WTC11 (cell line): ENCODE data around the gene MRPL24. TPM values are rescaled to one million over a fixed set of nuclear protein-coding genes. Genes with fewer than 3 reads are reported as not detected.
A peak's percentile ranks its signal among the peaks of the same experiment; 100 is the strongest.

Experiments
- ATAC-seq: fragments of 200-7000 bp; cut with Tn5 transposase; 2 replicates; pipeline ENCODE4 v1.10.0; 2021; ENCODE audit warnings: mild to moderate bottlenecking, moderate library complexity
- CTCF ChIA-PET: fragments of 300-600 bp; sonication (Branson Sonifier 250); formaldehyde crosslinking; loops from one replicate; lab custom pipeline; 2021; ENCODE audit warnings: antibody characterized with exemption; lab: Charles Lee
- POLR2A ChIA-PET: fragments of 350-600 bp; sonication (Branson Sonifier 250); formaldehyde crosslinking; loops from one replicate; lab custom pipeline; 2021; ENCODE audit warnings: antibody characterized with exemption; lab: Charles Lee
- DNase-seq: peaks from one replicate; pipeline ENCODE4 v3.0.0; 2021; ENCODE audit warnings: low spot score
- H3K27ac Mint-ChIP-seq: 2 replicates; pipeline ENCODE4 v1.8.0; 2021; ENCODE audit warnings: mixed read lengths
- H3K27me3 Mint-ChIP-seq: 2 replicates; pipeline ENCODE4 v1.8.0; 2021; ENCODE audit warnings: low read depth, mild to moderate bottlenecking, moderate library complexity, mixed read lengths
- H3K36me3 Mint-ChIP-seq: 2 replicates; pipeline ENCODE4 v1.8.0; 2021; ENCODE audit warnings: mixed read lengths
- H3K4me1 Mint-ChIP-seq: 2 replicates; pipeline ENCODE4 v1.8.0; 2022; ENCODE audit warnings: mixed read lengths
- H3K4me3 Mint-ChIP-seq: 2 replicates; pipeline ENCODE4 v1.8.0; 2021; ENCODE audit warnings: mild to moderate bottlenecking, moderate library complexity, mixed read lengths
- H3K9me3 Mint-ChIP-seq: 2 replicates; pipeline ENCODE4 v1.8.0; 2021; ENCODE audit warnings: mixed read lengths
- ETV6 ChIP-seq: sonication (generic); formaldehyde crosslinking; IDR thresholded peaks from 2 replicates; pipeline ENCODE4 v1.8.1; 2022; ENCODE audit warnings: mild to moderate bottlenecking, missing genetic modification reagents
- FOXK1 ChIP-seq: sonication (generic); formaldehyde crosslinking; IDR thresholded peaks from 2 replicates; pipeline ENCODE4 v1.8.0; 2022; ENCODE audit warnings: mild to moderate bottlenecking, moderate library complexity, missing genetic modification reagents
- GTF2I ChIP-seq: fragments of 250-450 bp; sonication (Bioruptor Pico); conservative IDR thresholded peaks from 2 replicates; pipeline ENCODE4 v1.4.0; 2021; ENCODE audit warnings: mild to moderate bottlenecking
- IRF2 ChIP-seq: sonication (generic); formaldehyde crosslinking; IDR thresholded peaks from 2 replicates; pipeline ENCODE4 v1.8.0; 2022; ENCODE audit warnings: low read depth, missing genetic modification reagents, borderline replicate concordance
- MXD4 ChIP-seq: fragments of 250-450 bp; sonication (Bioruptor Pico); IDR thresholded peaks from 2 replicates; pipeline ENCODE4 v1.8.0; 2021; ENCODE audit warnings: mild to moderate bottlenecking, moderate library complexity, borderline replicate concordance
- MYBL2 ChIP-seq: sonication (generic); formaldehyde crosslinking; IDR thresholded peaks from 2 replicates; pipeline ENCODE4 v1.8.1; 2023; ENCODE audit warnings: mild to moderate bottlenecking, moderate library complexity, missing genetic modification reagents
- SMAD4 ChIP-seq: sonication (generic); formaldehyde crosslinking; IDR thresholded peaks from 2 replicates; pipeline ENCODE4 v1.8.0; 2022; ENCODE audit warnings: mild to moderate bottlenecking, missing genetic modification reagents
- SP1 ChIP-seq: sonication (generic); formaldehyde crosslinking; conservative IDR thresholded peaks from 2 replicates; pipeline ENCODE4 v1.8.1; 2022; ENCODE audit warnings: missing genetic modification reagents
- TEAD1 ChIP-seq: sonication (generic); formaldehyde crosslinking; IDR thresholded peaks from 2 replicates; pipeline ENCODE4 v1.8.0; 2022; ENCODE audit warnings: mild to moderate bottlenecking, missing genetic modification reagents
- ZNF121 ChIP-seq: sonication (generic); formaldehyde crosslinking; IDR thresholded peaks from 2 replicates; pipeline ENCODE4 v1.8.0; 2023; ENCODE audit warnings: missing genetic modification reagents
- ZNF219 ChIP-seq: sonication (generic); formaldehyde crosslinking; IDR thresholded peaks from 2 replicates; pipeline ENCODE4 v1.8.0; 2023; ENCODE audit warnings: missing genetic modification reagents, mild to moderate bottlenecking, borderline replicate concordance
- ZNF423 ChIP-seq: fragments of 250-450 bp; sonication (Bioruptor Pico); IDR thresholded peaks from 2 replicates; pipeline ENCODE4 v2.1.2; 2022; ENCODE audit warnings: mild to moderate bottlenecking, moderate library complexity
- total RNA-seq: library from RNA; stranded (reverse); gene quantifications from 3 replicates; pipeline ENCODE4 v1.2.3, GENCODE V29; 2021
- TF ChIP-seq, protein P1 (sequence below): sonication (generic); formaldehyde crosslinking; IDR thresholded peaks from 2 replicates; pipeline ENCODE4 v1.8.1; 2022; ENCODE audit warnings: mild to moderate bottlenecking, missing genetic modification reagents, moderate library complexity, borderline replicate concordance
- TF ChIP-seq, protein P2 (sequence below): sonication (generic); formaldehyde crosslinking; IDR thresholded peaks from 2 replicates; pipeline ENCODE4 v1.8.0; 2022; ENCODE audit warnings: mild to moderate bottlenecking, missing genetic modification reagents
- TF ChIP-seq, protein P3 (sequence below): sonication (generic); formaldehyde crosslinking; IDR thresholded peaks from 2 replicates; pipeline ENCODE4 v1.8.0; 2022; ENCODE audit warnings: mild to moderate bottlenecking, missing genetic modification reagents
- TF ChIP-seq, protein P4 (sequence below): sonication (generic); formaldehyde crosslinking; IDR thresholded peaks from 2 replicates; pipeline ENCODE4 v1.8.0; 2022; ENCODE audit warnings: mild to moderate bottlenecking, missing genetic modification reagents
- TF ChIP-seq, protein P5 (sequence below): sonication (generic); formaldehyde crosslinking; IDR thresholded peaks from 2 replicates; pipeline ENCODE4 v1.8.0; 2022; ENCODE audit warnings: missing genetic modification reagents
- TF ChIP-seq, protein P6 (sequence below): sonication (generic); formaldehyde crosslinking; IDR thresholded peaks from 2 replicates; pipeline ENCODE4 v1.8.0; 2023; ENCODE audit warnings: mild to moderate bottlenecking, missing genetic modification reagents

The MRPL24 gene
- total RNA-seq, 1 experiment from 2014 or later = 35.2 TPM

DNA sequence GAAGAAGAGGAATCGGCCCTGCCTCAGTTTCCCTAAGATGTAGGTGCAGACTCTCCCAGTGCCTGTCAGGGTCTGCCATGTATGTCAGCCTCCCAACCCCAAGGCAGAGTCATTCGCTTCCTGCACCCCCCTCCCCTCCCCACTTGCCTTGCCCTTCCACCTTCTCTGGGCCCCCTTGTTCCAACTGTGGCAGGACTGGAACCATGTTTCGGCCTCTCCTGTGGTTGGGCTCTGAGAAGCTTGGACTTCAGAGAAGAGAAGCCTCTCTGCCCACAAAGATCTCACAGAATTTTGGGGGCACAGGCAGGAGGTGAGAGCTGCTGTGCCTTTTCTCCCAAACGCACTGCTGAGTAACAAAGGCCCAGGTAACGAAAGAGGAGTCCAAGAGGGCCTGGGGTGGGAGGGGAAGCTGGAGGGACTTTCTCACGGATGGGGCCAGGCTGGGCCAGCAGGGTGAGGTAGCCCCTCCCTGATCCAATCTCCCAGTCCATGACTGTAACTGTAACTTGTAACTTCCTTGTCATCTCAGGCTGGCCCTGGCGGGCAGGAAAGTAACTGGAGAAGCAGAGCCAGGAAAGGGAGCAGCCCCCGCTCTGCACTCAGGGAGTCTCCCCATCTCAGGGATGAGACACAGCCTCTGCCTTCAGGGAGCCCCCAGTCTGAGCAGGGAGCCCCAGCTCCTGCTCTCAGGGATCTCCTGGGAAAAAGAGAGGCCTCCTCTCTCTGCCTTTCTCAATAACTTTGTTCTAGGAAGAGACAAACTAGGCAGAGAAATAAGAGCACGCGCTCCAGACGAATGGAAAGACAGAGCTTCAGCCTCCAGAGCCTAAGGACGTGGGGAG lies 46.8 kb downstream of the MRPL24 start:
- peaks cover 7% of the 10 kb centered on the region; the same call in 1 of the 2 replicates for H3K27me3 Mint-ChIP-seq
- DNase-seq (no peak), ATAC-seq (peak; percentile 5)
- TF ChIP-seq IRF2 = no peak
- TF ChIP-seq ZNF423 (CRISPR knock-in tag) = no peak
- TF ChIP-seq ETV6 = peak; percentile 42; the same call in 1 of the 2 replicates
- no peak for TF ChIP-seq MXD4
- TF ChIP-seq MYBL2 (CRISPR knock-in tag) = no peak
- TF ChIP-seq, protein P1, sequence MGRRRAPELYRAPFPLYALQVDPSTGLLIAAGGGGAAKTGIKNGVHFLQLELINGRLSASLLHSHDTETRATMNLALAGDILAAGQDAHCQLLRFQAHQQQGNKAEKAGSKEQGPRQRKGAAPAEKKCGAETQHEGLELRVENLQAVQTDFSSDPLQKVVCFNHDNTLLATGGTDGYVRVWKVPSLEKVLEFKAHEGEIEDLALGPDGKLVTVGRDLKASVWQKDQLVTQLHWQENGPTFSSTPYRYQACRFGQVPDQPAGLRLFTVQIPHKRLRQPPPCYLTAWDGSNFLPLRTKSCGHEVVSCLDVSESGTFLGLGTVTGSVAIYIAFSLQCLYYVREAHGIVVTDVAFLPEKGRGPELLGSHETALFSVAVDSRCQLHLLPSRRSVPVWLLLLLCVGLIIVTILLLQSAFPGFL (CRISPR knock-in tag) = no peak
- no peak for TF ChIP-seq SMAD4 (CRISPR knock-in tag)
- TF ChIP-seq ZNF121 (CRISPR knock-in tag) = no peak
- H3K27ac Mint-ChIP-seq = peak overlapping the region; percentile 98
- peaks cover 66% of the 10 kb centered on the region for H3K4me1 Mint-ChIP-seq
- H3K9me3 Mint-ChIP-seq = no peaks in the 10 kb centered on the region
- peak overlapping the region; percentile 62 for H3K4me3 Mint-ChIP-seq
- ChIA-PET POLR2A (interaction anchor here (0.7 to 8.0 kb wide), 7 partner anchors 13 to 230 kb away, joined by 3 to 195 read pairs (median 5); partner anchors contain the start of genes CRABP2, ISG20L2 and METTL25B), CTCF (interaction anchor here (0.6 to 17.1 kb wide), 12 partner anchors 16 to 234 kb away, joined by 3 to 1553 read pairs (median 6); partner anchors contain the start of genes CRABP2, INSRR, ISG20L2 and METTL25B)
- H3K36me3 Mint-ChIP-seq = peaks cover 16% of the 10 kb centered on the region

DNA sequence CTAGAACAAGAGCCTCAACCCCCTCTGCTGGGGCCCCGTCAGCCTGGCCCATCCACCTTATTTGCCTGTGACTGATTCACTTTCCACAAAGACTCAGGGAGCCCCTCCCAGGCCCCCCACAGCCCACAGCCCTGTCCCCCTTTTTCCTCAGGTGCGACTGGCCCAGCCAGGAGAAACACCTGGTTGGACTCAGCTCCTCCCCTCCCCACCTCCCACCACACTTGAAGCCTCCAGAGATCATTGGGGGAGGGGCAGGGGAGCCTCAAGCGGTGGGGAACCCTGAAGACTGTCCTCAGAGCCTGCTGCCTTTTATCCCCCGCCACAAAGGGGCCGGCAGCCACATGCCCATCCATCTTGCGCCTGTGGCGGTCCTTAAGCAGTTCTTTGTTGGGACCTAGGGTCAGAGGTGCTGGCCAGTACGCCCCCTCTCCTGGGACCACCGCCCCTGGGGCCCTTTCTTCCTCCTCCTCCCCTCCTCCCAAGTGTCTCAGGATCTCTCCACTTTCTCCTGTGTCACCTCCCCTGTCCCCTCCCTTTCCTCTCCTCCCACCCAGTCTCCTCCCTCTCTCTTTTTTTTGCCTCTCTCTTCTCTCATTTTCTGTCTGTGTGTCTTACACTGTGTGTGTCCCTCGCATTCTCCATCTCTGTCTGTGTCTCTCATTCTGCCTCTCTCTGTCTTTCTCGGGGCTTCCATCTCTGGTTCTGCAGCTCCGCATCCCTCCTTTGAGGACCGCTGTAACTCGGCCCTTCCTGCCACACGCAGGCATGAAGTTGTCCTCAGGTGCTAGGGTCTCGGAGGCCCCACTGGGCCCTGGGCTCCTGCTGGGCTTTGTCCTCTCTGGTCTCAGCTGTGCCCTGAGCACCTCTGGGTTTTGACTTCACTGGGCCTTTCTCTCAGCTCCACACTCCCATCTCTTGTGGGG lies 47.7 kb downstream of the MRPL24 start:
- peak; percentile 98 for DNase-seq
- Mint-ChIP-seq H3K4me1 (peaks cover 69% of the 10 kb centered on the region), H3K9me3 (no peaks in the 10 kb centered on the region), H3K27me3 (peaks cover 7% of the 10 kb centered on the region; the same call in 1 of the 2 replicates), H3K36me3 (peaks cover 8% of the 10 kb centered on the region; the same call in 1 of the 2 replicates), H3K4me3 (peak overlapping the region; percentile 62), H3K27ac (peak overlapping the region; percentile 98)
- peak; percentile 73 for ATAC-seq
- CTCF ChIA-PET = interaction anchor here (0.7 to 17.1 kb wide), 12 partner anchors 9 to 212 kb away, joined by 3 to 1553 read pairs (median 8); partner anchors contain the start of genes CRABP2, HAPLN2, INSRR and ISG20L2
- POLR2A ChIA-PET = interaction anchor here (1.0 to 8.0 kb wide), 9 partner anchors 14 to 231 kb away, joined by 3 to 195 read pairs (median 9); partner anchors contain the start of genes CRABP2, HDGF, ISG20L2 and METTL25B
- TF ChIP-seq, protein P2, sequence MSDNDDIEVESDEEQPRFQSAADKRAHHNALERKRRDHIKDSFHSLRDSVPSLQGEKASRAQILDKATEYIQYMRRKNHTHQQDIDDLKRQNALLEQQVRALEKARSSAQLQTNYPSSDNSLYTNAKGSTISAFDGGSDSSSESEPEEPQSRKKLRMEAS (CRISPR knock-in tag) = peak; percentile 77
- TF ChIP-seq SP1 (CRISPR knock-in tag) (peak; percentile 67), TEAD1 (peak; percentile 79; the same call in 1 of the 2 replicates), ETV6 (peak; percentile 49; the same call in 1 of the 2 replicates), ZNF219 (CRISPR knock-in tag) (0 out of 2 replicates have a peak, but pooled peaks have one; percentile 76), FOXK1 (CRISPR knock-in tag) (peak; percentile 61; the same call in 1 of the 2 replicates), ZNF423 (CRISPR knock-in tag) (peak; percentile 31; the same call in 1 of the 2 replicates), GTF2I (no peak)
- TF ChIP-seq, protein P3, sequence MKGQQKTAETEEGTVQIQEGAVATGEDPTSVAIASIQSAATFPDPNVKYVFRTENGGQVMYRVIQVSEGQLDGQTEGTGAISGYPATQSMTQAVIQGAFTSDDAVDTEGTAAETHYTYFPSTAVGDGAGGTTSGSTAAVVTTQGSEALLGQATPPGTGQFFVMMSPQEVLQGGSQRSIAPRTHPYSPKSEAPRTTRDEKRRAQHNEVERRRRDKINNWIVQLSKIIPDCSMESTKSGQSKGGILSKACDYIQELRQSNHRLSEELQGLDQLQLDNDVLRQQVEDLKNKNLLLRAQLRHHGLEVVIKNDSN (CRISPR knock-in tag) = peak; percentile 34; the same call in 1 of the 2 replicates
- TF ChIP-seq, protein P1 (CRISPR knock-in tag) = no peak
- TF ChIP-seq, protein P4, sequence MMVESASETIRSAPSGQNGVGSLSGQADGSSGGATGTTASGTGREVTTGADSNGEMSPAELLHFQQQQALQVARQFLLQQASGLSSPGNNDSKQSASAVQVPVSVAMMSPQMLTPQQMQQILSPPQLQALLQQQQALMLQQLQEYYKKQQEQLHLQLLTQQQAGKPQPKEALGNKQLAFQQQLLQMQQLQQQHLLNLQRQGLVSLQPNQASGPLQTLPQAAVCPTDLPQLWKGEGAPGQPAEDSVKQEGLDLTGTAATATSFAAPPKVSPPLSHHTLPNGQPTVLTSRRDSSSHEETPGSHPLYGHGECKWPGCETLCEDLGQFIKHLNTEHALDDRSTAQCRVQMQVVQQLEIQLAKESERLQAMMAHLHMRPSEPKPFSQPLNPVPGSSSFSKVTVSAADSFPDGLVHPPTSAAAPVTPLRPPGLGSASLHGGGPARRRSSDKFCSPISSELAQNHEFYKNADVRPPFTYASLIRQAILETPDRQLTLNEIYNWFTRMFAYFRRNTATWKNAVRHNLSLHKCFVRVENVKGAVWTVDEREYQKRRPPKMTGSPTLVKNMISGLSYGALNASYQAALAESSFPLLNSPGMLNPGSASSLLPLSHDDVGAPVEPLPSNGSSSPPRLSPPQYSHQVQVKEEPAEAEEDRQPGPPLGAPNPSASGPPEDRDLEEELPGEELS (CRISPR knock-in tag) = peak; percentile 65; the same call in 1 of the 2 replicates
- TF ChIP-seq, protein P5, sequence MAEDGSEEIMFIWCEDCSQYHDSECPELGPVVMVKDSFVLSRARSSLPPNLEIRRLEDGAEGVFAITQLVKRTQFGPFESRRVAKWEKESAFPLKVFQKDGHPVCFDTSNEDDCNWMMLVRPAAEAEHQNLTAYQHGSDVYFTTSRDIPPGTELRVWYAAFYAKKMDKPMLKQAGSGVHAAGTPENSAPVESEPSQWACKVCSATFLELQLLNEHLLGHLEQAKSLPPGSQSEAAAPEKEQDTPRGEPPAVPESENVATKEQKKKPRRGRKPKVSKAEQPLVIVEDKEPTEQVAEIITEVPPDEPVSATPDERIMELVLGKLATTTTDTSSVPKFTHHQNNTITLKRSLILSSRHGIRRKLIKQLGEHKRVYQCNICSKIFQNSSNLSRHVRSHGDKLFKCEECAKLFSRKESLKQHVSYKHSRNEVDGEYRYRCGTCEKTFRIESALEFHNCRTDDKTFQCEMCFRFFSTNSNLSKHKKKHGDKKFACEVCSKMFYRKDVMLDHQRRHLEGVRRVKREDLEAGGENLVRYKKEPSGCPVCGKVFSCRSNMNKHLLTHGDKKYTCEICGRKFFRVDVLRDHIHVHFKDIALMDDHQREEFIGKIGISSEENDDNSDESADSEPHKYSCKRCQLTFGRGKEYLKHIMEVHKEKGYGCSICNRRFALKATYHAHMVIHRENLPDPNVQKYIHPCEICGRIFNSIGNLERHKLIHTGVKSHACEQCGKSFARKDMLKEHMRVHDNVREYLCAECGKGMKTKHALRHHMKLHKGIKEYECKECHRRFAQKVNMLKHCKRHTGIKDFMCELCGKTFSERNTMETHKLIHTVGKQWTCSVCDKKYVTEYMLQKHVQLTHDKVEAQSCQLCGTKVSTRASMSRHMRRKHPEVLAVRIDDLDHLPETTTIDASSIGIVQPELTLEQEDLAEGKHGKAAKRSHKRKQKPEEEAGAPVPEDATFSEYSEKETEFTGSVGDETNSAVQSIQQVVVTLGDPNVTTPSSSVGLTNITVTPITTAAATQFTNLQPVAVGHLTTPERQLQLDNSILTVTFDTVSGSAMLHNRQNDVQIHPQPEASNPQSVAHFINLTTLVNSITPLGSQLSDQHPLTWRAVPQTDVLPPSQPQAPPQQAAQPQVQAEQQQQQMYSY (CRISPR knock-in tag) = no peak
- TF ChIP-seq, protein P6, sequence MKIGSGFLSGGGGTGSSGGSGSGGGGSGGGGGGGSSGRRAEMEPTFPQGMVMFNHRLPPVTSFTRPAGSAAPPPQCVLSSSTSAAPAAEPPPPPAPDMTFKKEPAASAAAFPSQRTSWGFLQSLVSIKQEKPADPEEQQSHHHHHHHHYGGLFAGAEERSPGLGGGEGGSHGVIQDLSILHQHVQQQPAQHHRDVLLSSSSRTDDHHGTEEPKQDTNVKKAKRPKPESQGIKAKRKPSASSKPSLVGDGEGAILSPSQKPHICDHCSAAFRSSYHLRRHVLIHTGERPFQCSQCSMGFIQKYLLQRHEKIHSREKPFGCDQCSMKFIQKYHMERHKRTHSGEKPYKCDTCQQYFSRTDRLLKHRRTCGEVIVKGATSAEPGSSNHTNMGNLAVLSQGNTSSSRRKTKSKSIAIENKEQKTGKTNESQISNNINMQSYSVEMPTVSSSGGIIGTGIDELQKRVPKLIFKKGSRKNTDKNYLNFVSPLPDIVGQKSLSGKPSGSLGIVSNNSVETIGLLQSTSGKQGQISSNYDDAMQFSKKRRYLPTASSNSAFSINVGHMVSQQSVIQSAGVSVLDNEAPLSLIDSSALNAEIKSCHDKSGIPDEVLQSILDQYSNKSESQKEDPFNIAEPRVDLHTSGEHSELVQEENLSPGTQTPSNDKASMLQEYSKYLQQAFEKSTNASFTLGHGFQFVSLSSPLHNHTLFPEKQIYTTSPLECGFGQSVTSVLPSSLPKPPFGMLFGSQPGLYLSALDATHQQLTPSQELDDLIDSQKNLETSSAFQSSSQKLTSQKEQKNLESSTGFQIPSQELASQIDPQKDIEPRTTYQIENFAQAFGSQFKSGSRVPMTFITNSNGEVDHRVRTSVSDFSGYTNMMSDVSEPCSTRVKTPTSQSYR (CRISPR knock-in tag) = peak; percentile 98
